ENCODE measurements around the gene CLVS2.

The CLVS2 gene

GRCh38 chr6:123118811-123119210 is 122.8 kb downstream of the CLVS2 start:
- no peak for TF ChIP-seq FOXP2 (optimal IDR thresholded peaks at IDR 0.05; ENCODE audit: control extremely low read depth, extremely low read length, insufficient read depth)
- TF ChIP-seq EZH2 (IDR thresholded peaks at IDR 0.05), result no peak
- no peak overlapping the region for H3K9ac ChIP-seq (ENCODE audit: insufficient read length)
- H3K9me3 ChIP-seq (ENCODE audit: low read depth, low read length), result no peaks in the 10 kb centered on the region
- H3K27ac ChIP-seq, result no peak overlapping the region
- no peaks in the 10 kb centered on the region for H3K36me3 ChIP-seq (ENCODE audit: insufficient read depth, low read length)
- no peak for DNase-seq (ENCODE audit: low read depth, low spot score)
- no peak overlapping the region for H3K4me3 ChIP-seq
